GM18499 (cell line): Measurements from ENCODE around the gene HFM1.

Source experiments
- ATAC-seq: cut with Tn5 transposase; IDR thresholded peaks from one replicate; pipeline ENCODE4 v1.9.1; 2021; ENCODE audit warnings: moderate number of reproducible peaks; ENCODE audit not compliant: insufficient read depth, unreplicated experiment

The HFM1 gene

GRCh38 chr1:91261655-91262054 is 143.0 kb downstream of the HFM1 start:
- no peak for ATAC-seq

- no peak for ATAC-seq
Observed at GRCh38 chr1:91245435-91245834, 159.2 kb downstream of the HFM1 start.

DNA sequence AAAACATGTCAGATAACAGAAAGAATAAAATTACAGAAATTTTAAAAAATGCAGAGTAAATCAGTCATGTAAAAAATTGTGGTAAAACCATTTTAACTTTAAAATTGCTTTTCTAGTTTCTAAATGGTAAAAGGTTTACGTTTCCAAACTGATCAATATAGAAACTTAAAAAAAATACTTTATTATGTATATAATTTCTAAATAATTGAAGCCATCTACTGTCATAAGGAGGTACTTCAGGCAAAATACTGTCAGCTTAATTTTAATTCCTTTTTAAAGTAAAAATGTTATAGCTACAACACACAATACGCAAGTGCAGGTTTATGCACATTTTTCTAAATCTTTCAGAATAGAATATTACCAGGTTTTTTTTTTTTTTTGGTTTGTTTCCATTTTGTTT is 159.9 kb downstream of the HFM1 start:
- no peak for ATAC-seq

DNA sequence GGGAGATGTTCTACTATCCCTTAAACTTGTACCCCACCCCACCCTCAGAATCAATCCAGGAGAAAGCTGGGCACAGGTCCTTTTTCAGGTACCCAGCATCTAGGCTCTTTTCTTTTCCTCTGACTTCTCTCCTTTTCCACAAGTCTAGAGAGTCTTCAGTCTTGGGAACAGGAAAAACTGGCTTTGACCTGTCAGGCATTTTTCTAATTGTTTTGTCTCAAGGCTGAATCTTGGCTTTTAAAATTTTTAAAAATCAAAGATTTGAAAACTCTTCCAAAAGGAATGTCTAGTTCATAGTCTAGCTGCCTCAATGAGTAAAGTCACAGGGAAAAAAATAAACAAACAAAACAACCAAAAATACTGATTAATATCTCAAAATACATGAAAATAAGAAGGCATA is 161.5 kb downstream of the HFM1 start:
- ATAC-seq = no peak

DNA sequence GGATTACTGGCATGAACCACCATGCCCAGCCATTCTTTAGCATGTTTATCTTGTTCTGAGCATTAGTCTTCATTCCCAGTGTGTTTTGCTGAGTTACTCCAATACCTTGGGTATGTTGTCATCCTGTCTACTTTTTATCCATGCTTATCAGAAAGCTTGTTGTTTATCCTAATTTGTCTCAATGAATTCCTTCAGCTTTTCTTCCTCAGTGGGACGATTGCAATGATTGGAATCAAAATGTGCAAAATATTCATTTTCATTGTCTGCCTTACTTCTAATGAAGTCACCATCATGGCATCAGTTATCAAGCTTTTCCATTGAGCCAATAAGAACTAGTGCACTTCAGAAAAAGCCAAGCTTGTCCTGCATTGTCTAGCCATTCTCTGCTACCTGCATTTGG is 170.5 kb downstream of the HFM1 start:
- no peak for ATAC-seq

DNA sequence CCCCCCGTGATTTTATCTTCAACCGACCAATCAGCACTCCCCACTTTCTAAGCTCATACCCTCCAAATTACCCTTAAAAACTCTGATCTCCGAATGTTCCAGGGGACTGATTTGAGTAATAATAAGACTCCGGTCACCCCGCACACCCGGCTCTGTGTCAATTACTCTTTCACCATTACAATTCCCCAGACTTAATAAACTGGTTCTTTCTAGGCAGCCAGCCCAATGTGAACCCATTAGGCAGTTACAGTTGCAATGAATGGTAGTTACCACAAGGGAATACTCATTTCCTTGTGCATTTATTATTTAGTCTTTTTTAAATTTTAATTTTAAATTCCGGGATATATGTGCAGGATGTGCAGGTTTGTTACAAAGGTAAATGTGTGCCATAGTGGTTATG is 177.9 kb downstream of the HFM1 start:
- no peak for ATAC-seq

DNA sequence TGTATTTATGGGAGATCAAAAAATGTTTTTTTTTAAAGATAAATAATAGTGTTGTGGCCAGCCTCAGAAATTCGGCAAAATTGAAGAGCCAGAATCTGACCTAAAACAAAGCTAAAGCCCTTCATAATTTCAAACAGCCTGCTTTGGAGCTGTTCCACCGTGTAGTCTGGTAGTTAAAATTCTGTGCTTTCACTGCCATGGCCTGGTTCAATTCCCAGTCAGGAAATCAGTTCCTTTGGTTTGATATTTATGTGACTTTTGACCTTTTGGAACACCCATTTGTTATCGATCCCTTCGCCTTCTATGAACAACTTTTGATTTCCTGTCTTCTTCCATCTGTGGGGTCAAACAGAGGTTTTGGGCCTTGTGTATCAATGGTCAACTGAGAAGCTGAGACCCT is 179.8 kb downstream of the HFM1 start:
- no peak for ATAC-seq

DNA sequence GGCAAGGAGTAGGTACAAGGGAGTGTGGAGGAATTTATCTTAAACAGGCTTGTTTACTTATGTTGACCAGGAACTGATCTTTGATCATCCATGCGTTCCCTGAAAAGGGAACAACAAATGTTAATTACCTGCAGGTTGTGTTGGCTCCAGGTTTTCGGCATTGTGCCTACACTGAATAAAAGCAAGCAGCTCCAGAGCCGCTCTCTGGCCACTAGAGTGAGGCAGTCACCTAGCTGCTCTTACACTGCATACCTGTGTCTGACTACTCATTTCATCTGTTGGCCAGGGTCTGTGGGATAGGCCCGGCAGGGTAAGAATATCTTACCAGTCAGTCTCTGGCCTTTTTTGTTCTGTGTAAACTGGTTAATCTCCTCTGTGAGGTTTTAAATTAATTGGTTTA is 183.6 kb downstream of the HFM1 start:
- ATAC-seq = no peak

GRCh38 chr1:91217911-91218310 is 186.7 kb downstream of the HFM1 start:
- no peak for ATAC-seq
